Muscle of arm (tissue), 12 donors: Measurements from ENCODE around the gene SNURF. TPM values are rescaled to one million over a fixed set of nuclear protein-coding genes. Genes with fewer than 3 reads are reported as not detected.
"Not testable (repeated sequence)": the region's sequence is repeated elsewhere in the genome, so short reads cannot be mapped to it uniquely, and the experiment has no call there.

ENCODE experiments used
- DNase-seq: peaks from one replicate; pipeline ENCODE4 v3.0.0-alpha.2; 2013
- polyA plus RNA-seq, 12 donors: library from polyadenylated mRNA; unstranded; fragments of 120-200 nt; gene quantifications; one replicate each; pipeline ENCODE4 v1.2.1, GENCODE V29; 2013; ENCODE audit not compliant: insufficient read length in 12 of 12

SNURF gene
- polyA plus RNA-seq, 12 donors: 3.0 to 51.1 (median 33.1) TPM; not detected in 2

GRCh38 chr15:24962880-24963279, 8.1 kb downstream of the SNURF start:
- DNase-seq: no peak

- DNase-seq: no peak
Measured at GRCh38 chr15:24966364-24967103, 11.7 kb downstream of the SNURF start.

- DNase-seq: no peak
Measured at GRCh38 chr15:24971052-24971451, 16.3 kb downstream of the SNURF start.

- no peak for DNase-seq
Measured at GRCh38 chr15:24971772-24972171, 17.0 kb downstream of the SNURF start.

- not testable (repeated sequence) for DNase-seq
Measured at GRCh38 chr15:24972707-24973106, 17.9 kb downstream of the SNURF start.

- DNase-seq: no peak
Measured at GRCh38 chr15:24976932-24977331, 22.1 kb downstream of the SNURF start.

- DNase-seq: no peak
Measured at GRCh38 chr15:24977686-24978085, 22.9 kb downstream of the SNURF start.

- no peak for DNase-seq
Measured at GRCh38 chr15:24985224-24985623, 30.4 kb downstream of the SNURF start.

GRCh38 chr15:24986653-24987052, 31.9 kb downstream of the SNURF start:
- DNase-seq: no peak

Other genes starting within 250 kb of the SNURF start
- 100 to 1,000 TPM in 11 of 12 donors, not detected in 1; 118 to 222 (median 202) TPM for gene SNRPN, start within 50 bp of the SNURF start, polyA plus RNA-seq